Measurements from ENCODE around the gene RAPGEF2.

Gene RAPGEF2

GRCh38 chr4:159185591-159186023 is 82.7 kb downstream of the RAPGEF2 start:
- TF ChIP-seq CTCF (conservative IDR thresholded peaks at IDR 0.05; ENCODE audit: low read depth, low read length): no peak
- no peak for DNase-seq (ENCODE audit: low read depth)
- H3K4me3 ChIP-seq (ENCODE audit: low read depth, low read length): no peak overlapping the region

- TF ChIP-seq CTCF (conservative IDR thresholded peaks at IDR 0.05; ENCODE audit: low read depth, low read length): no peak
- no peak overlapping the region for H3K4me3 ChIP-seq (ENCODE audit: low read depth, low read length)
- DNase-seq (ENCODE audit: low read depth): no peak
Measured at GRCh38 chr4:159188646-159189045, 85.8 kb downstream of the RAPGEF2 start.

GRCh38 chr4:159190651-159191050 is 87.8 kb downstream of the RAPGEF2 start:
- no peak overlapping the region for H3K4me3 ChIP-seq (ENCODE audit: low read depth, low read length)
- DNase-seq (ENCODE audit: low read depth): no peak
- no peak for TF ChIP-seq CTCF (conservative IDR thresholded peaks at IDR 0.05; ENCODE audit: low read depth, low read length)

- DNase-seq (ENCODE audit: low read depth): peak; percentile 87
- no peak overlapping the region for H3K4me3 ChIP-seq (ENCODE audit: low read depth, low read length)
- peak; percentile 71 for TF ChIP-seq CTCF (conservative IDR thresholded peaks at IDR 0.05; ENCODE audit: low read depth, low read length)
Measured at GRCh38 chr4:159191989-159192388, 89.1 kb downstream of the RAPGEF2 start.

GRCh38 chr4:159193046-159193620 is 90.3 kb downstream of the RAPGEF2 start:
- TF ChIP-seq CTCF (conservative IDR thresholded peaks at IDR 0.05; ENCODE audit: low read depth, low read length): no peak
- no peak overlapping the region for H3K4me3 ChIP-seq (ENCODE audit: low read depth, low read length)
- no peak for DNase-seq (ENCODE audit: low read depth)

GRCh38 chr4:159195361-159195769 is 92.5 kb downstream of the RAPGEF2 start:
- DNase-seq (ENCODE audit: low read depth): no peak
- TF ChIP-seq CTCF (conservative IDR thresholded peaks at IDR 0.05; ENCODE audit: low read depth, low read length): no peak
- H3K4me3 ChIP-seq (ENCODE audit: low read depth, low read length): no peak overlapping the region

DNA sequence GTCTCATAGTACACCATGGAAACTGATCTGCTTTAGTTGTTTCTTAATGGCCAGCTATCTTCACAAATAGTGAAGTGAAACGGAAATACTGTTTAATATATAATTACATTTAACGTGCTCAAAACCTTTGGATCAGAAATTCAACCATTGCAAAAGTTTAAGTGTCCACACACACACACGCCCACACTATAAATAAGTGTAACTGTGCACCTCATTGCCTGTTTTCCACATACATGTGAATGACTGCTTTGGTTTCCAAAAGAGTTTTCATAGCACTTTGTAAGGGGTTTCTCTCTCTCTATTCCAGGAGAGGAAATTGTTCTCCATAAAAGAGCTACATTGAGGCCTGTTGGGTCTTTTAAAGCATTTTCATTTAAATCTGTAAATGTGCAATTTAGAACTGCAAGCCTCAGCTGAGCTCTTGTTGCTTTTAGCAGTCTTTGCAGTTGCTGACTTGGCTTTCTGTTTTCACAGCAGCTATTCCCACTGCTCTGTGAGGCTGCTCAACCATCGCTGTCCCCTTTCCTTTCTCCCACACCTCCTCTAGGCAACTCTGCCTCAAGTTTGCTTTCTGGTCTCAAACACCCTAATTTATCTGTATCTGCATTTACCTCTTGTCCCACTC is 94.5 kb downstream of the RAPGEF2 start:
- TF ChIP-seq CTCF (conservative IDR thresholded peaks at IDR 0.05; ENCODE audit: low read depth, low read length): no peak
- no peak for DNase-seq (ENCODE audit: low read depth)
- H3K4me3 ChIP-seq (ENCODE audit: low read depth, low read length): no peak overlapping the region
